Activated naive CD8-positive, alpha-beta T cell (primary cell): ENCODE results near the gene ARHGAP42.
"Not testable (repeated sequence)": the region's sequence is repeated elsewhere in the genome, so short reads cannot be mapped to it uniquely, and the experiment has no call there.

Experiments
- H3K27ac Mint-ChIP-seq: one replicate; pipeline ENCODE4 v1.8.0; 2021; ENCODE audit warnings: mixed read lengths
- H3K27me3 Mint-ChIP-seq: one replicate; pipeline ENCODE4 v1.8.0; 2021; ENCODE audit warnings: mixed read lengths
- H3K36me3 Mint-ChIP-seq: one replicate; pipeline ENCODE4 v1.8.0; 2021; ENCODE audit warnings: mixed read lengths
- H3K4me1 Mint-ChIP-seq: one replicate; pipeline ENCODE4 v1.8.0; 2021; ENCODE audit warnings: low read depth, mixed read lengths
- H3K4me3 Mint-ChIP-seq: one replicate; pipeline ENCODE4 v1.8.0; 2021; ENCODE audit warnings: mild to moderate bottlenecking, mixed read lengths
- H3K9me3 Mint-ChIP-seq: one replicate; pipeline ENCODE4 v1.8.0; 2021; ENCODE audit warnings: low read depth, mixed read lengths

ARHGAP42 gene

DNA sequence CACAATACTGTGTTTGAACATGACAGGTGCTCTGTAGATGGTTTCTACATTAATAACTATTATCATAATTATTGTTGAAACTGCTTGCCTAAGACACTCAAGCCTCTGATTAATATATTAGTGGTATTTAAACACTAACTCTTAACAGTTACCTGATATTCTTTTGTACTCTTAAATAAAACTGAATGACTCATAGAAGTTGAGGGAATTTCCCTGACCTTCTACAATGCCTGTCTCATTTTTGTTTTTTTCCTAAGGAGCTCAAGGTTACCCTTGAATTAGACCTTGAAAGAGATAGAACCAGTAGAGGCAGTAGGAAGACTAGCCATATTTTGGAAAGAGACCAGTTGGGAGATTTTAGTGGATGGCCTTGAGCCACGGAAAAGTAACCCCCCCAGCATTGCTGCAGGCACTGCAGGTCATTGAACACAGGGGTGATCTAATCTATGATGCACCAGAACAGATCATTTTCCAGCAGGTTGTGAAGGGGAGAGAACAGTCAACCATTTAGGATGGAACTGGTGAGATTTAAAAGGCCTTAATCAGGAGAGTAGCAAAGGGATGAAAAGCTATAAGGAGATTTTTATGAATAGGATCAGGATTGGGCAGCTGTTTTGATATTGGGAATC is 294.2 kb downstream of the ARHGAP42 start:
- H3K36me3 Mint-ChIP-seq = no peaks in the 10 kb centered on the region
- H3K4me1 Mint-ChIP-seq = no peaks in the 10 kb centered on the region
- no peaks in the 10 kb centered on the region for H3K27me3 Mint-ChIP-seq
- no peak overlapping the region for H3K27ac Mint-ChIP-seq
- no peaks in the 10 kb centered on the region for H3K9me3 Mint-ChIP-seq
- no peak overlapping the region for H3K4me3 Mint-ChIP-seq

DNA sequence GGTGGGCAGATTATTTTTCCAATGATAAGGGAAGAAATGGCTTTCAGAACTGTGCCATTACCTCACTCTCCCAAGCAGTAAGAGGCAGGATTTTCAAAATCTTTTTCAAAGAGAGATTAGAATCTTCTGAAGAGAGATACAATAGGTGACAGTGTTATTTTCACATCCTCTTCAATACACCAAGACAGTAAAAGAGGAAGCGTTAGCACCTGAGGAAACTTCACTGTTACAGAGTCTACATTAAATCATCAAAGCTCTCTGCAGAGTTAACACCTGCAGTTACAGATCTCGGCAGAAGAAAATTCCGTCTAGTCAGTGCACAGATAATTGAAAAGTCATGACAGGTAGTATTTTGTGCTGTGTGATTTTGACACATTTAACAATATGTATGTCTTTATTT is 297.6 kb downstream of the ARHGAP42 start:
- H3K4me1 Mint-ChIP-seq = no peaks in the 10 kb centered on the region
- no peak overlapping the region for H3K27ac Mint-ChIP-seq
- no peaks in the 10 kb centered on the region for H3K36me3 Mint-ChIP-seq
- H3K4me3 Mint-ChIP-seq = no peak overlapping the region
- H3K27me3 Mint-ChIP-seq = no peaks in the 10 kb centered on the region
- no peaks in the 10 kb centered on the region for H3K9me3 Mint-ChIP-seq

DNA sequence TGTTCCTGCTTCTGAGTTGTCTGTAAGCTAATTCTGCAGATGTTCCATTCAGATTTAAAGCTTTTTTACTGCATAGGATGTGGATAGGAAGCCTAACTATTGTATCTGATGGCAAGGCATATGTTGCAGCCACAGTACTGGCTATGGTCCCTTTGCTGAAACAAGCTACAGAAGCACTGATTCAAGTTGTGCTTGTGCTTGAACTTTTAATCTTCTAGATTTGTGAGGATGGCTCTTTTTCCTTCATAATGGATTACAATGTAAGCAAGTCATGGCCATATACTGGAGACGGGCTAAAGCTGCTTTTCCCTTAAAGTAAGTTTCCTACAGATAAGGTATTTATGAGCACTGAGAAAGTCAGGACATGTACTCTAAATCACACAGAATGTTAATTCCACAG is 303.8 kb downstream of the ARHGAP42 start:
- peaks cover 3% of the 10 kb centered on the region for H3K9me3 Mint-ChIP-seq
- no peaks in the 10 kb centered on the region for H3K4me1 Mint-ChIP-seq
- H3K36me3 Mint-ChIP-seq = no peaks in the 10 kb centered on the region
- H3K4me3 Mint-ChIP-seq = no peak overlapping the region
- H3K27me3 Mint-ChIP-seq = no peaks in the 10 kb centered on the region
- no peak overlapping the region for H3K27ac Mint-ChIP-seq

DNA sequence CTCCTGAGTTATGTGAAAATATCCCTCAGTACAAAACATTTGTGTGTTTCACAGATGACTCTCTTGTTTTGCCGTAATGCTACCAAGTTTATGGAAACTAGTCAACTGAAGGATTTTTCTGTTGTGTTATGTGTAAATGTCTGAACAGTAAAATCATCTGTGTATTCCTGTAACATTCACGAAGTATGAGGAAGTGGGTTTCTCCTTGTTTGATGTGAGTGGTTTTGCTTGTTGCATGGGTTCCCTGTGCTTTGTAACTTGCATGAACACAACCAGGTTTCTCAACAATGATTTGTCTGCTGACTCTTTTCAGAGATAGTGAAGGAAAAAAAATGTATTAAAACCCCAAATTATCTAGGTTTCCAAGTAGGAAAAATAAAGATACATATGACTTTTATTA is 304.5 kb downstream of the ARHGAP42 start:
- Mint-ChIP-seq H3K27ac (no peak overlapping the region), H3K9me3 (peaks cover 3% of the 10 kb centered on the region), H3K4me1 (no peaks in the 10 kb centered on the region), H3K27me3 (no peaks in the 10 kb centered on the region), H3K4me3 (no peak overlapping the region), H3K36me3 (no peaks in the 10 kb centered on the region)

DNA sequence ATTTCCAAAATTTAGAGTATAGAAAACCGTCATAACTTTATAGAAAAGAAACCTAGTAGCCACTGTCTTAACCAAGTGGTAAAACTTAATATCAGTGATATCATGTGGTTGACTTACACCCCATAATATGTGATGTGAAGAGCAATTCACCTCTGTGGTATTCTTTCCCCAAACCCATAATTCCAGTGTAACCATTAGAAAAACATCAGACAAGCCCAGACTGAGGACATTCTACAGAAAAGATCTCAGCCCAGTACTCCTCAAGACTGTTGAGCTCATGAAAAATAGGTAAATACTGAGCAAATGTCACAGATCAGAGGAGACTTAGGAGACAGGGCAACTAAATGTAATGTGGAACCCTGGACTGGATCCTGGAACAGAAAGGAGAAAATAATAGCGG is 307.9 kb downstream of the ARHGAP42 start:
- H3K4me1 Mint-ChIP-seq = no peaks in the 10 kb centered on the region
- peaks cover 3% of the 10 kb centered on the region for H3K9me3 Mint-ChIP-seq
- no peak overlapping the region for H3K4me3 Mint-ChIP-seq
- no peaks in the 10 kb centered on the region for H3K36me3 Mint-ChIP-seq
- H3K27ac Mint-ChIP-seq = no peak overlapping the region
- H3K27me3 Mint-ChIP-seq = no peaks in the 10 kb centered on the region

DNA sequence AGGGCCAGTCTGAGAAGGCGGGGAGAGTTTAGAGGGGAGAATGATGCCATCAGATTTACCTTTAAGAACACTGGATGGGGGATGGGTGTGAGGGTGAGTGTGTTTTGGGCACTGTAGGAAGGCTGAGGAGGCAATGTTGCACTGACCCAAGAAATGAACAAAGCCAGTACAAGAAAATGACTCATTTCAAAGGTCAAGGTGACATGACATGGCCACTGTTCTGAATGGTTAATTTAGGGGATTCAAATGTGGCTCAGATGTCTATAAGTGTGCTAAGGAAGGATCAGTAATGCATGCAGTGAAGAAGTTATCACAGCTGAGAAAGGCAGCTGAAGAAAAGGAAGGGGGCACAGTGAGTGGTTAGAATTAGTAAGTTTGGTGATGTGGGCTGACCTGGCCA is 312.7 kb downstream of the ARHGAP42 start:
- Mint-ChIP-seq H3K36me3 (no peaks in the 10 kb centered on the region), H3K4me3 (no peak overlapping the region), H3K9me3 (peaks cover 10% of the 10 kb centered on the region), H3K27ac (no peak overlapping the region), H3K27me3 (no peaks in the 10 kb centered on the region), H3K4me1 (no peaks in the 10 kb centered on the region)

DNA sequence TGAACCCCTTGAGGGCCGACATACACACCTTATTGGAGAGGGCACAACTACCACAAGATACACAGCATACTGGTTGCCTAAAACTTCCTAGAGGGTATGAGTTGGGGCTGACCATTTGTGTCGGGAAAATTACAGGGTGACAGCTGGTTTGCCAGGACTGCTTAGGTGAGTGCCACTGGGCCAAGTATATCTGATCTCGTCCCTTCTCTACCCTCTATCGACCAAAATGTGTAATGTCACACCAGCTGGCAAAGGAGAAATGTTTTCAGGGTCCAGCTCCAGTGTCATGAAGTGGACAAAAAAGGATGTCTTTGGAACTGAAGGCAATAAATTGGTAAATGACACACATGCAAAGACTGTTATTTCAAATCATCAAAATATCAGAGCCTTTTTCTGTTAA is 316.4 kb downstream of the ARHGAP42 start:
- Mint-ChIP-seq H3K4me1 (no peaks in the 10 kb centered on the region), H3K36me3 (no peaks in the 10 kb centered on the region), H3K27me3 (no peaks in the 10 kb centered on the region), H3K9me3 (peaks cover 14% of the 10 kb centered on the region), H3K4me3 (no peak overlapping the region), H3K27ac (no peak overlapping the region)

DNA sequence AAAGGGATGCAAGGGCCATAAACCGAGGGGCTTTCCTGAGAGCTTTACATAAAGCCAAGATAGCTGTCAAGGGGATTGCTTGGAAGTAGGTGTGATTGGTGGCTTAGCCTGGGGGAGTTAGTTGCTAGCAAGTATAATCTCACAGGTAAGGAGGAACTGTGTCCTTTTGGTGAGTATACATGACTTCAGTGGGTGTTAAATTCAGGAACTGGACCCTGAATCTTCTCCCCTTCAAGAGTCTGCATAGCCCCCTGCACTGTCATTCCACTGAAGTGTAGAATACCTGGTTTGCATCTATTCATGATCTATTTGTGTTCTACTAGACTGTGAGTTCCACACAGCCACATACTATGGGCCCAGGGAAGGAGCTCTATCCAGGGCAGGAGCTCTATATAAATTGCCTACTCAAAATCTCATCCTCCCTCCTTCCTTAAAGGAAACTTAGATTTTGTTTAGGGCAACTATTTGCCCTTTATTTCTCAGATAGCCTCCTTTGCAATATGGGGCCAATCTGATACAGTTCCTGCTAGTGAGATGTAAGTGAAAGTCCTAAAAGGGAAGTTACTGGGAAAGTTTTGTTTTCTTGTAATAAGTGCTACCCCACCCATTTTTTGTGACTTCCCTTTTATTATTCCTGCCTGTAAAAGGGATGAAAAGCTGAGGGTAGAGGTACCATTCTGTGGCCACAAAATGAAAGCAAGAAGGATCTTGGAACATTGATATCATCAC is 322.0 kb downstream of the ARHGAP42 start:
- Mint-ChIP-seq H3K36me3 (no peaks in the 10 kb centered on the region), H3K4me3 (no peak overlapping the region), H3K9me3 (peaks cover 7% of the 10 kb centered on the region), H3K27me3 (no peaks in the 10 kb centered on the region), H3K4me1 (no peaks in the 10 kb centered on the region), H3K27ac (no peak overlapping the region)

DNA sequence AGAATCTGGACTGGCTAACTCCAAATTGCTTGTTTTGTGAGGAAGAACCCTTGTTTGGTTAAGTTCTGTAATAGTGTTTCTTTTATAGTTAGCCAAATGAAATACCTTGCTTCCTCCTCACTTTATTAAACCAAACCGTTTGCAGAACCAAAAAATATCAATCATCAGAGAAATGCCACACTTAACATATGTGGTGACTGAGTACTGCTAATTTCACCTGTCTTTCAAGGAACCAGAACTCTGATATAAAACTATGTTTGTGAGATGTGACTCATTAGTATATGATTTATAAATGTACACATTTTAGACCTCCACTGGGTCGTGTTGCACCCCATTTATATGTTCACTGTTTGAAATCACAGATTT is 322.6 kb downstream of the ARHGAP42 start:
- H3K36me3 Mint-ChIP-seq = no peaks in the 10 kb centered on the region
- no peak overlapping the region for H3K4me3 Mint-ChIP-seq
- peaks cover 7% of the 10 kb centered on the region for H3K9me3 Mint-ChIP-seq
- H3K4me1 Mint-ChIP-seq = no peaks in the 10 kb centered on the region
- H3K27ac Mint-ChIP-seq = no peak overlapping the region
- no peaks in the 10 kb centered on the region for H3K27me3 Mint-ChIP-seq

DNA sequence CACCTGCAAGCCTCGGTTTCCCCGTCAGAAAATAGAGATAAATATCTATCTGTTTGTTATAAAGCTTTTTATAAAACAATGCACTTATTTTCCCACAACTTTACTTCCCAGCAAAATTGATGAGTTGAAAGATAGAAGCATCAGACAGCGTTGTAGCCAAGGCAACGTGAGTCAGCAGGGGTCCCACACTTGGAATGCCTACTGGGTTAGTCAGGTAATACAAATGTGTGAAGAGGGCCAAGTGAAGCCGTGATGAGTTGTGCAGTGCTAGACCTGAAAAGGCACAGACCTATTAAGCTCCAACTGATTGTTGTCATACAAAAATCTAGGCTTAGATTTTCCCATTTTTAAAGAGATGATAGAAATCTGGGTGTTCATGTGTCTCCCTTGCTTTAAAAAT is 323.8 kb downstream of the ARHGAP42 start:
- Mint-ChIP-seq H3K4me1 (no peaks in the 10 kb centered on the region), H3K4me3 (no peak overlapping the region), H3K27me3 (no peaks in the 10 kb centered on the region), H3K36me3 (no peaks in the 10 kb centered on the region), H3K27ac (no peak overlapping the region), H3K9me3 (peaks cover 7% of the 10 kb centered on the region)

DNA sequence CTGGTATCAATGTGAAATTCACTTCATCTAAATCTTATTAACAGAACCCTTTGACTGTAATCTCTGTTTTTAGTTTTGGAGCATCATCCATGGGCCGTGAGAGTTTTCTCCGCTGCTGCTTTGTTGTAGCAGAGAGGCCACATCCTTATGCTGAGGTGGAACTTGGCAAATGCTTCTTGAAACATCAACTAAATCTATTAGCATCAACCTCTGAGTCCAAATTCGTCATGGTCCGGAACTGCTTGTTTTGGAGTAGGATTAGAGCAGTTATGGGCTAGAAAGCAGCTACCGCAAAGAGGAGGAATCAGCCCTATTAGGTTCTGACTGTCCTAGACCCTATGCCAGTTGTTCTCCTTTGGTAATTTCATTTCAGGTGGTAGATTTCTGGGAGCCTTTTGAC is 324.8 kb downstream of the ARHGAP42 start:
- H3K4me1 Mint-ChIP-seq = no peaks in the 10 kb centered on the region
- no peak overlapping the region for H3K27ac Mint-ChIP-seq
- no peak overlapping the region for H3K4me3 Mint-ChIP-seq
- peaks cover 4% of the 10 kb centered on the region for H3K9me3 Mint-ChIP-seq
- no peaks in the 10 kb centered on the region for H3K27me3 Mint-ChIP-seq
- H3K36me3 Mint-ChIP-seq = no peaks in the 10 kb centered on the region

DNA sequence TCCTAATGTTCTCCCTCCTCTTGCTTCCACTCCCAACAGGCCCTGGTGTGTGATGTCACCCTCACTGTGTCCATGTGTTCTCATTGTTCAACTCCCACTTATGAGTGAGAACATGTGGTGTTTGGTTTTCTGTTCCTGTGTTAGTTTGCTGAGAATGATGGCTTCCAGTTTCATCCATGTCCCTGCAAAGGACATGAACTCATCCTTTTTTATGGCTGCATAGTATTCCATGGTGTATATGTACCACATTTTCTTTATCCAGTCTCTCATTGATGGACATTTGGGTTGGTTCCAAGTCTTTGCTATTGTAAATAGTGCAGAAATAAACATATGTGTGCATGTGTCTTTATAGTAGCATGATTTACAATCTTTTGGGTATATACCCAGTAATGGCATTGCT is 326.6 kb downstream of the ARHGAP42 start:
- H3K27ac Mint-ChIP-seq, H3K4me3 Mint-ChIP-seq, H3K27me3 Mint-ChIP-seq, H3K36me3 Mint-ChIP-seq, H3K9me3 Mint-ChIP-seq, H3K4me1 Mint-ChIP-seq: not testable (repeated sequence)

DNA sequence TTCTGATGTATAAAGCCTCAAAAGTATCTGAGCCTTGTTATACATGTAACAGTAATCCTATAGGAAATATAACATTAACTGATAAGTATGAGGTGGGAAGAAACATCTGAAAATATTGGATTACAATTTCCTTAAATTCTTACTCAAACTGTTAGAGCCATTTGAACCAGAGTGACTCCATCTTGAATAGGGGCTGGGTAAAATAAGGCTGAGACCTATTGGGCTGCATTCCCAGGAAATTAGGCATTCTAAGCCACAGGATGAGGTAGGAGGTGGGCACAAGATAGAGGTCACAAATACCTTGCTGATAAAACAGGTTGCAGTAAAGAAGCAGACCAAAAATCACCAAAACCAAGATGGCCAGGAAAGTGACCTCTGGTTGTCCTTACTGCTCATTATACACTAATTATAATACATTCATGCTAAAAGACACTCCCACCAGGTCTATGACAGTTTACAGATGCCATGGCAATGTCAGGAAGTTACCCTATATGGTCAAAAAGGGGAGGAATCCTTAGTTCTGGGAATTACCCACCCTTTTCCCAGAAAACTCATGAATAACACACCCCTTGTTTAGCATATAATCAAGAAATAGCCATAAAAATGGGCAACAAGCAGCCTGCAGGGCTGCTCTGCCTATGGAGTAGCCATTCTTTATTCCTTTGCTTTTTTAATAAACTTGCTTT is 327.7 kb downstream of the ARHGAP42 start:
- H3K4me1 Mint-ChIP-seq = no peaks in the 10 kb centered on the region
- no peak overlapping the region for H3K4me3 Mint-ChIP-seq
- no peaks in the 10 kb centered on the region for H3K27me3 Mint-ChIP-seq
- no peak overlapping the region for H3K27ac Mint-ChIP-seq
- H3K36me3 Mint-ChIP-seq = no peaks in the 10 kb centered on the region
- no peaks in the 10 kb centered on the region for H3K9me3 Mint-ChIP-seq

DNA sequence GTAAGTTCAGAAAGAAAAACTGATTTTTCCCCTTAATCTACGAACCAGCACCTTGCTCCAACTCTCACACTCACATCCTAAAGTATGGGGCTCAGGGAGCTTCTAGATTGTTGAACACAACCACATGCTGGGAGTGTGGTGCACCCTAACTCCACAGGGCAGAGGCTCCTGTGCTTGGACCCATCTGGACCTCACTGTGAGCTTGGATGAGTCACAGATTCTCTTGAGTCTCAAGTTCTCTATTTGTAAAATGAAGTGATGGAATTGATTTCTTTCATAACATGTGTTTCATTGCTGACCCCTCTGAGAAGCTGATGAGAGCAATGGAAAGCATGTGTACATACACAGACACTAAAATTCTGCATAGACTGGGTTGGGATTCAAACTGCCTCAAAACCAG is 332.8 kb downstream of the ARHGAP42 start:
- Mint-ChIP-seq H3K9me3 (no peaks in the 10 kb centered on the region), H3K27ac (no peak overlapping the region), H3K27me3 (no peaks in the 10 kb centered on the region), H3K36me3 (no peaks in the 10 kb centered on the region), H3K4me3 (no peak overlapping the region), H3K4me1 (no peaks in the 10 kb centered on the region)

DNA sequence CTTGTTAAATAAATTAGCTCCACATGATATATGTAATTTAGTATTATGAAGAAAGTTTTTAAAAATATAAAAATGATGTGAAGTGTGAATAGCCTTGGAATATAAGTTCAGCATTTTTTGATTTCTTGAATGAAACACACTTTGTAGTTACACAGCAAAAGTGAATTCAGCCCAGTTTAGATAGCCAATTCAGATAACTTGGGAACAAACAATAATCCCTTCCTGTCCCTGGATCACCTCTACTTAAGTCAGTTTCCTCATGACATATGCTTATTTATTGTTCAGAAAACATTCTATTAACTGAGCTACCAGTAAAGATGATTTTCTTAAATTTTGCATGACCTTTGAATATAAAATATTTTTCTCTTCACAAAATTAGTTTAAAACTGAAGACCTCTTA is 335.2 kb downstream of the ARHGAP42 start:
- Mint-ChIP-seq H3K27ac (no peak overlapping the region), H3K36me3 (no peaks in the 10 kb centered on the region), H3K9me3 (no peaks in the 10 kb centered on the region), H3K27me3 (no peaks in the 10 kb centered on the region), H3K4me1 (no peaks in the 10 kb centered on the region), H3K4me3 (no peak overlapping the region)

DNA sequence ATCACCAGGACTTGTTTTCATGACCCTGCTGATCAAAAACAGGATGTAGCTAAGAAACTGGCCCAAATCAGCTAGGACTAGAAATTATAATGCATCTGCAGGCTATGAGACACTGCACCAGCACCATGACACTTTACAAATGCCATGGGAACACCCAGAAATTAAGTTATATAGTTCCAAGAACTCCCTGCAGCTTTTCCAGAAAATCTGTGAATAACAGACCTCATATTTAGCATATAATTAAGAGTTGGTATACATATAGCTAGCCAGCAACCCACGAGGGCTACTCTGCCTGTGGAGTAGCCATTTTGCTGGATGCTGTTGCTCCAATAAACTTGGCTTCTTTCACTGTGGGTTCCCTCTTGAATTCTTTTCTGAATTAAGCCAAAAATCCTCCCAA is 341.6 kb downstream of the ARHGAP42 start:
- Mint-ChIP-seq H3K4me1 (no peaks in the 10 kb centered on the region), H3K4me3 (no peak overlapping the region), H3K27ac (no peak overlapping the region), H3K36me3 (no peaks in the 10 kb centered on the region), H3K27me3 (no peaks in the 10 kb centered on the region), H3K9me3 (no peaks in the 10 kb centered on the region)
